HEK293T (cell line): ENCODE data around the gene SPAG16.

Source experiments
- ARNT ChIP-seq: fragments of 450-650 bp; IDR thresholded peaks from 2 replicates; pipeline ENCODE4 v1.6.1; 2017; ENCODE audit warnings: mild to moderate bottlenecking
- BHLHE40 ChIP-seq: fragments of 450-650 bp; IDR thresholded peaks from 2 replicates; pipeline ENCODE4 v1.6.1; 2016; ENCODE audit warnings: mild to moderate bottlenecking, moderate library complexity, borderline replicate concordance
- CTBP1 ChIP-seq: fragments of 450-650 bp; IDR thresholded peaks from 2 replicates; pipeline ENCODE4 v1.6.1; 2016; ENCODE audit warnings: borderline replicate concordance
- ELF4 ChIP-seq: fragments of 450-650 bp; IDR thresholded peaks from 2 replicates; pipeline ENCODE4 v1.6.1; 2017; ENCODE audit warnings: antibody characterized with exemption
- FOXA1 ChIP-seq: fragments of 450-650 bp; IDR thresholded peaks from 2 replicates; pipeline ENCODE4 v1.6.1; 2016; ENCODE audit warnings: mild to moderate bottlenecking
- FOXK2 ChIP-seq: fragments of 450-650 bp; IDR thresholded peaks from 2 replicates; pipeline ENCODE4 v1.6.1; 2016; ENCODE audit warnings: mild to moderate bottlenecking
- FOXM1 ChIP-seq: fragments of 450-650 bp; IDR thresholded peaks from 2 replicates; pipeline ENCODE4 v1.6.1; 2017; ENCODE audit warnings: mild to moderate bottlenecking, borderline replicate concordance
- HDGF ChIP-seq: fragments of 450-650 bp; IDR thresholded peaks from 2 replicates; pipeline ENCODE4 v1.6.1; 2017; ENCODE audit warnings: antibody characterized with exemption, borderline replicate concordance
- LEF1 ChIP-seq: fragments of 450-650 bp; IDR thresholded peaks from 2 replicates; pipeline ENCODE4 v1.6.1; 2017; ENCODE audit warnings: mild to moderate bottlenecking, borderline replicate concordance
- NFRKB ChIP-seq: fragments of 450-650 bp; IDR thresholded peaks from 2 replicates; pipeline ENCODE4 v1.6.1; 2016; ENCODE audit warnings: mild to moderate bottlenecking, moderate library complexity
- PKNOX1 ChIP-seq: fragments of 450-650 bp; IDR thresholded peaks from 2 replicates; pipeline ENCODE4 v1.6.1; 2016
- SP1 ChIP-seq: fragments of 450-650 bp; IDR thresholded peaks from 2 replicates; pipeline ENCODE4 v1.6.1; 2017
- SUZ12 ChIP-seq: fragments of 450-650 bp; IDR thresholded peaks from 2 replicates; pipeline ENCODE4 v1.6.1; 2016; ENCODE audit warnings: mild to moderate bottlenecking
- ZNF384 ChIP-seq: fragments of 450-650 bp; IDR thresholded peaks from 2 replicates; pipeline ENCODE4 v1.6.1; 2016

- no peak for TF ChIP-seq CTBP1
- TF ChIP-seq ELF4 = no peak
- no peak for TF ChIP-seq FOXA1
- TF ChIP-seq SUZ12 = no peak
- no peak for TF ChIP-seq ZNF384
- no peak for TF ChIP-seq FOXK2
- TF ChIP-seq SP1 = no peak
- no peak for TF ChIP-seq HDGF
- no peak for TF ChIP-seq PKNOX1
- no peak for TF ChIP-seq LEF1
- TF ChIP-seq FOXM1 = no peak
- no peak for TF ChIP-seq NFRKB
- no peak for TF ChIP-seq BHLHE40
- no peak for TF ChIP-seq ARNT
These were observed 751.7 kb downstream of the SPAG16 start for GRCh38 chr2:214035921-214036320.
